Stimulated activated effector memory CD8-positive, alpha-beta T cell treated with anti-CD3 and anti-CD28 coated beads, Interleukin-12 subunit alpha, Interleukin-12 subunit beta, amount 100 ng/mL, for 72 hours (primary cell): ENCODE measurements around the gene SH3BP2.

ENCODE experiments used
- ATAC-seq: fragments of 150-1000 bp; cut with Tn5 transposase; 2 replicates; pipeline ENCODE4 v1.10.0; 2021
- DNase-seq, 2 donors: peaks; one replicate each; pipeline ENCODE4 v3.0.0; 2021 to 2022; ENCODE audit warnings: low spot score in 2 of 2
- H3K27ac Mint-ChIP-seq: one replicate; pipeline ENCODE4 v1.8.0; 2022; ENCODE audit warnings: mild to moderate bottlenecking, mixed read lengths
- H3K36me3 Mint-ChIP-seq: one replicate; pipeline ENCODE4 v1.8.0; 2022; ENCODE audit warnings: mild to moderate bottlenecking, mixed read lengths
- H3K4me1 Mint-ChIP-seq: one replicate; pipeline ENCODE4 v1.8.0; 2022; ENCODE audit warnings: mixed read lengths
- H3K4me3 Mint-ChIP-seq: one replicate; pipeline ENCODE4 v1.8.0; 2022; ENCODE audit warnings: mild to moderate bottlenecking, mixed read lengths
- H3K9me3 Mint-ChIP-seq: one replicate; pipeline ENCODE4 v1.8.0; 2022; ENCODE audit warnings: mixed read lengths

SH3BP2 gene

GRCh38 chr4:2792711-2793585, at the start of gene SH3BP2:
Gene SH3BP2, plus strand, starts transcription at chr4:2793085. Its CDS starts 27,533 bp downstream, at chr4:2820618.
- DNase-seq, result peak; percentile 44 to 68
- H3K9me3 Mint-ChIP-seq, result no peaks in the 10 kb centered on the region
- H3K27ac Mint-ChIP-seq, result peak within 1 kb of the TSS; percentile 88
- H3K4me3 Mint-ChIP-seq, result peak within 1 kb of the TSS; percentile 80
- peaks cover 7% of the 10 kb centered on the region for H3K36me3 Mint-ChIP-seq
- ATAC-seq, result peak; percentile 71
- peaks cover 59% of the 10 kb centered on the region for H3K4me1 Mint-ChIP-seq

- ATAC-seq (no peak), DNase-seq (no peak)
- peaks cover 57% of the 10 kb centered on the region for H3K4me1 Mint-ChIP-seq
- no peaks in the 10 kb centered on the region for H3K9me3 Mint-ChIP-seq
- peak overlapping the region; percentile 96 for H3K27ac Mint-ChIP-seq
- no peak overlapping the region for H3K4me3 Mint-ChIP-seq
- H3K36me3 Mint-ChIP-seq, result peaks cover 93% of the 10 kb centered on the region
Observed at GRCh38 chr4:2743518-2744445, 49.1 kb upstream of the SH3BP2 start.

- H3K4me3 Mint-ChIP-seq, result peak overlapping the region; percentile 69
- no peaks in the 10 kb centered on the region for H3K9me3 Mint-ChIP-seq
- ATAC-seq (no peak), DNase-seq (no peak)
- H3K27ac Mint-ChIP-seq, result peak overlapping the region; percentile 96
- H3K4me1 Mint-ChIP-seq, result peaks cover 60% of the 10 kb centered on the region
- H3K36me3 Mint-ChIP-seq, result peaks cover 99% of the 10 kb centered on the region
Observed at GRCh38 chr4:2744576-2745270, 48.2 kb upstream of the SH3BP2 start.

GRCh38 chr4:2745516-2745915, 47.4 kb upstream of the SH3BP2 start:
- ATAC-seq (no peak), DNase-seq (no peak)
- peaks cover 59% of the 10 kb centered on the region for H3K4me1 Mint-ChIP-seq
- peak overlapping the region; percentile 69 for H3K4me3 Mint-ChIP-seq
- H3K27ac Mint-ChIP-seq, result peak overlapping the region; percentile 96
- no peaks in the 10 kb centered on the region for H3K9me3 Mint-ChIP-seq
- H3K36me3 Mint-ChIP-seq, result peaks cover 99% of the 10 kb centered on the region

GRCh38 chr4:2745981-2746806, 46.7 kb upstream of the SH3BP2 start:
- ATAC-seq, result peak; percentile 98
- Mint-ChIP-seq H3K4me3 (peak overlapping the region; percentile 69), H3K4me1 (peaks cover 62% of the 10 kb centered on the region), H3K9me3 (no peaks in the 10 kb centered on the region), H3K36me3 (peaks cover 99% of the 10 kb centered on the region), H3K27ac (peak overlapping the region; percentile 96)
- DNase-seq, result peak; percentile 77 to 97

- peaks cover 70% of the 10 kb centered on the region for H3K4me1 Mint-ChIP-seq
Observed at GRCh38 chr4:2746891-2747695, 45.8 kb upstream of the SH3BP2 start.

GRCh38 chr4:2750719-2751605, 41.9 kb upstream of the SH3BP2 start:
- Mint-ChIP-seq H3K4me3 (no peak overlapping the region), H3K36me3 (peaks cover 91% of the 10 kb centered on the region), H3K4me1 (peaks cover 72% of the 10 kb centered on the region), H3K9me3 (no peaks in the 10 kb centered on the region), H3K27ac (peak overlapping the region; percentile 65)
- ATAC-seq (no peak), DNase-seq (no peak)

More at GRCh38 chr4:2746891-2747695, 45.8 kb upstream of the SH3BP2 start:
- DNase-seq (no peak), ATAC-seq (no peak)
- Mint-ChIP-seq H3K4me3 (peak overlapping the region; percentile 69), H3K36me3 (peaks cover 96% of the 10 kb centered on the region), H3K9me3 (no peaks in the 10 kb centered on the region), H3K27ac (peak overlapping the region; percentile 96)

GRCh38 chr4:2753436-2753835, 39.4 kb upstream of the SH3BP2 start:
- Mint-ChIP-seq H3K36me3 (peaks cover 72% of the 10 kb centered on the region), H3K27ac (no peak overlapping the region), H3K4me3 (peak overlapping the region; percentile 88), H3K9me3 (no peaks in the 10 kb centered on the region), H3K4me1 (peaks cover 56% of the 10 kb centered on the region)
- DNase-seq (no peak), ATAC-seq (no peak)

GRCh38 chr4:2754848-2755819, 37.8 kb upstream of the SH3BP2 start:
- Mint-ChIP-seq H3K4me3 (peak overlapping the region; percentile 88), H3K4me1 (peaks cover 50% of the 10 kb centered on the region), H3K9me3 (no peaks in the 10 kb centered on the region), H3K27ac (peak overlapping the region; percentile 91), H3K36me3 (peaks cover 56% of the 10 kb centered on the region)
- ATAC-seq (no peak), DNase-seq (no peak)

- peak; percentile 86 for ATAC-seq
Observed at GRCh38 chr4:2755821-2756690, 36.8 kb upstream of the SH3BP2 start, which contains the start of gene TNIP2. Gene TNIP2, minus strand, starts transcription at chr4:2756336. Its CDS starts 47 bp downstream, at chr4:2756289.

GRCh38 chr4:2756691-2757350, 36.1 kb upstream of the SH3BP2 start:
- peaks cover 42% of the 10 kb centered on the region for H3K36me3 Mint-ChIP-seq
- no peak for DNase-seq
- no peak overlapping the region for H3K27ac Mint-ChIP-seq
- no peak for ATAC-seq
- peak overlapping the region; percentile 88 for H3K4me3 Mint-ChIP-seq
- H3K4me1 Mint-ChIP-seq, result peaks cover 50% of the 10 kb centered on the region
- H3K9me3 Mint-ChIP-seq, result no peaks in the 10 kb centered on the region

More at GRCh38 chr4:2755821-2756690, 36.8 kb upstream of the SH3BP2 start, which contains the start of gene TNIP2:
- peaks cover 48% of the 10 kb centered on the region for H3K4me1 Mint-ChIP-seq
- peak within 1 kb of the TSS; percentile 91 for H3K27ac Mint-ChIP-seq
- no peaks in the 10 kb centered on the region for H3K9me3 Mint-ChIP-seq
- peak; percentile 64 to 90 for DNase-seq
- H3K36me3 Mint-ChIP-seq, result peaks cover 47% of the 10 kb centered on the region
- H3K4me3 Mint-ChIP-seq, result peak within 1 kb of the TSS; percentile 88
